GM23248 (cell line): ENCODE measurements around the gene HSD11B1.

Source experiments
- EZH2 ChIP-seq: fragments of 200-600 bp; sonication (generic); IDR thresholded peaks from 2 replicates; pipeline ENCODE4 v1.6.1; 2018; ENCODE audit warnings: antibody characterized with exemption, mild to moderate bottlenecking; ENCODE audit not compliant: insufficient read depth, poor library complexity, severe bottlenecking
- EZH2phosphoT487 ChIP-seq: fragments of 200-600 bp; sonication (generic); IDR thresholded peaks from 2 replicates; pipeline ENCODE4 v1.6.1; 2018; ENCODE audit warnings: antibody characterized with exemption, moderate library complexity, mild to moderate bottlenecking, low read depth; ENCODE audit not compliant: insufficient read depth

DNA sequence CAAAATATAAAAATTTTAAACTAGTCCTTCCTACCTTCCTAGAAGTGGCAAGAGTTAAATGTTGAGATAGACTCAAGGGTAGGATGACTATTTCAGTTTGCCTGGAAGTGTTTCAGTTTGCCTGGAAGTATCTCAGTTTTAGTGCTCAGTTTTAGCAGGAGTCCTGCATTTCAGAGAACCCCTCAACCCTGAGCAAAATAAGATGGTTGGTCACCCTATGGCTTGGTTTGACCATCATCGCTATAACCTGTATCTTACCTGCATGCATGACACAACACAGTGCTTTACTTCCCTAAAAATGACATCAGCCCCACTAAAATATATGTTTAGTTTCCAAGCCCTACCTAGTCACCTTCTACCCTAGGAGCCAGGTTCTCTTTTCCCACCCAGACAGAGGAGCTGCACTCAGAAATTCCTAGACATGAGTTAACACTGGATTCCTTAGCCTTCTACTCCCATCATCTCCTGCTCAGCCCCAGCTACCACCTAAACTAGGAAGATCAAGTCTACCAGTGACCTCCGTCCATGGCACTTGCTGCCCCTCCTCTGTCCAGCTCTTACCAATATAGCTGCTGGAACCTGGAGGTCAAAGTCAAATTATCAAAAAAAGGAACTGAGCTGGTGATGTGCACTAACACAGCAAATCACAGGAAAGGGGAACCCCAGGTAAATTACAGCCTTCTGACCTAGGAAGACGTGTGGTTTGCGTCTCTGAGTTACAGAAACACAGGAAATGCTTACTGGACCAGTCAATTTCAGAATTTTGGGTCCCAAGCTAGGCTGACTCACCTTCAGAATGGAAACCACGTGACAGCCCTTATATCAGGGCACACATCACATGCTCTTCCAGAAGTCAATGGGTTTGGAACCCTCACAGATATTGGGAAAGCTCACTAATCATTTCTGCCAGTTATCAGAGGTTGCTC, 31.7 kb upstream of the HSD11B1 start:
- no peak for TF ChIP-seq EZH2
- TF ChIP-seq EZH2phosphoT487 = no peak
